GM18861 (cell line): ENCODE results near the gene C11orf68.
A peak's percentile ranks its signal among the peaks of the same experiment; 100 is the strongest.

Source experiments
- ATAC-seq: cut with Tn5 transposase; IDR thresholded peaks from one replicate; pipeline ENCODE4 v1.9.1; 2021; ENCODE audit not compliant: unreplicated experiment

The C11orf68 gene

GRCh38 chr11:65944767-65945166, 25.9 kb upstream of the C11orf68 start:
- no peak for ATAC-seq

DNA sequence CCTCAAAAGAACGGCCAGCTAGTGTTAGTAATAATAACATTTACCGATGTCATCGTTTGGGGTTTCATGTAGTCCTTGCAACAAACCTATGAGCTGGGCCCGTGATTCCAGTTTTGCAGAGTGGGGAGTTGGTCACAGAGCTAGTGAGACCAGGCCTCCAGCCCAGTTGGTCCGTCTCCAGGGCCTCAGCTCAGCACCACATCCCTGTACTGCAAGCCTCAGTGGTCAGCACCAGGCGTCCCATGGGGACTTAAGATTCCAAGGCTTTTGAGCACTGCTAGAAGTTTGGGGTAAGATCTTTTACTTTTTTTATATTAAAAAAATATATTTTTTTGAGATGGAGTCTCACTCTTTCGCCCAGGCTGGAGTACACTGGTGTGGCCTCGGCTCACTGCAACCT, 25.3 kb upstream of the C11orf68 start:
- no peak for ATAC-seq

- ATAC-seq: no peak
These were observed 23.7 kb upstream of the C11orf68 start for GRCh38 chr11:65942531-65942930.

DNA sequence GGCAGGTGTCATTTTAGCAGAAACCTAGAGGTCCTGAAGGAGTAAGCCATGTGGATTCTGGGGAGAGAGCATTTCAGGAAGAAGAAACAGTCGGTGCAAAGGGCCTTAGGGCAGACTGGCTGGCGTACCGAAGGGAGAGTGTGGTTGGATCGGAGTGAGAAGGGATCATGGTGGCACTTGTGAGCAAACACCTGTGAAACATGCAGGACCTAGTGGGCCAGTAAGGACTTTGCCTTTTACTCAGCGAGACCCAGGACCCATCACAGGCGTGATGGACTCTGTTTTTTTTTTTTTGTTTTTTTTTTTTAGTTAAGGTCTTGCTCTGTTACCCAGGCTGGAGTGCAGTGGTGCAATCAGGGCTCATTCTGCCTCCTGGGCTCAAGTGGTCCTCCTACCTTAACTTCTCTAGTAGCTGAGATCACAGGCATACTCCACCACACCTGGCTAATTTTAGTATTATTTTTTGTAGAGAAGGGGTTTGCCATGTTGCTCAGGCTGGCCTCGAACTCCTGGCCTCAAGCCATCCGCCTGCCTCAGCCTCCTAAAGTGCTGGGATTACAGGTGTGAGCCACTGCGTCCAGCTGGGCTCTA, 23.0 kb upstream of the C11orf68 start:
- ATAC-seq: no peak

- ATAC-seq: no peak
These were observed 18.9 kb upstream of the C11orf68 start for GRCh38 chr11:65937766-65938165.

- no peak for ATAC-seq
These were observed 15.2 kb upstream of the C11orf68 start for GRCh38 chr11:65934014-65934413.

- ATAC-seq: no peak
These were observed 13.7 kb upstream of the C11orf68 start for GRCh38 chr11:65932558-65932919.

- no peak for ATAC-seq
These were observed 13.1 kb upstream of the C11orf68 start for GRCh38 chr11:65931773-65932557.

DNA sequence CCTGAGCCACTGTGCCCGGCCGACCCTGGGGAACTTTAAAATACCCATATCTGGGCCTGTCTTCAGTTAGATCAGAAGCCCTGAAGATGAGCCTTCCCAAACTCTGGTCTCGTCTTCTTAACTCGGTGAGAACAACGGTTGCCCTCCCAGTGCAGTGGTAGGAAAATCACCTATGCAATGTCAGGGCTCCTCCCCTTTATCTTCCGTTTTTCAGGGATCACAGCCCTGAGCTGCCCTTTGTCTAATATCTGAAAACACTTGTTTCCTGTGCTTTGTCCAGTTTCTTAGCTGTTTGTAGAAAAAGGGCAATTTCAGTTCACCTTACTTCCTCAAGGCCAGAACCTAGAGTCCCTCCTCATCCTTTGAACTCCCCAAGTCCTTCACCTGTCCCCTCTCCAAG, 9.8 kb upstream of the C11orf68 start:
- no peak for ATAC-seq

DNA sequence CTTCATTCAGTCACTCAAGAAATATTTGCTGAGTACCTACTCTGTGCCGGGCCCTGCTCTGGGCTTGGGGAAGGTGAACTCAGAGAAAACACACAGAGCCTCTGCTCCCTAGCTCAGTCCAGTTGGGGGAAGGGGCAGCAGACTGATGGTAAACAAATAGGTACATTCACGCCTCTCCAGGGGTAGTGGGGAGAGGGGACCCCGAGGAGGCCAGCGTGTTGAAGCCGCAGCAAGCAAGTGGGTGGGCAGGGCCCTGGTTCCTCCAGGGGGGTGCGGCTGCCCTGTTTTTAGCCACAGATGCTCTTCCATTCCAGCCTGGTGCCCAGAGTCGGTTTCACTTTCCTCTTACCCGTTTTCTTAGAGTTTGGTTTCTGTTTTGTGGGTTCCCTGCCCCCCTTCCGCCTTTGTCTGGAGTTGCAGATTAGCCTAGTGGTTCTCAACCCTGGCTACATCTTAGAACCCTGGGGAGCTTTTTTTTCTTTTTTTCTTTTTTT, 9.1 kb upstream of the C11orf68 start:
- no peak for ATAC-seq

DNA sequence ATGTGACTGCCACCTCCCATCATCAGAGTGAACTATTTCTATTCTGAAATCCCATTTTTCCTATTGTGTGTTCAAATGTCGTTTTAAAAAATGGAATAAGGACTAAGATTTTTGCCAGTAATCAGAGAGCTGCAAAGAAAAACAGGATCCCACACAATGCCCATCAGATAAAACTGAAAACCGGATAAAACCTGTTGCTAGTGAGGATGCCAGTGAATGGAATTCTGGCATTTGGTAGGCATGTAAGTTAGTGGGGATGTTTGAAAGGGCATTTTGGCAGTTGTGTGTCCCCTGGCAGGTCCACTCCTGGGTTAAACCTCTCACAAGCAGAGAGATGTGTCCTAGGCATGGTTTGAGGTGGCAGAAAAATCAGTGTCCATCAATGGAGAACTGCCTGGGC, 6.5 kb upstream of the C11orf68 start:
- ATAC-seq: no peak

GRCh38 chr11:65922565-65922964, 3.7 kb upstream of the C11orf68 start:
- ATAC-seq: no peak

DNA sequence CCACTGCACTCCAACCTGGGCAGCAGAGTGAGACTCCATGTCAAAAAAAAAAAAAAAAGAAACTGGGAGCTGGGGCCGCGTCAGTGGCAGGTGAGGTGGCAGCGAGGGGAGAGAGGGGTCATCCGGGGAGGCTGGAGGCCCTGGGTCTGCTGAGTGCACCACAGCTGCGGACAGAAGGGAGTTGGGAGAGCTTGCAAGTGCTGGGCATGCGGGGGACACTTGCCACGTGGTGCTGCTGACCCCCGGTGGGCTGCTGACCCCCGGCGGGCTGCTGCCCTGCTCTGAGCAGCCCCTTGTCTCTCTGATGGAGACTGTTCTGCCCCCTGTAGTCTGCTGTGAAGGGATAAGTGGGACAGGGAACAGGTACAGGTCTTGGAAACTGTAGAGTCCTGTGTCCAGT, 3.0 kb upstream of the C11orf68 start:
- ATAC-seq: no peak

- no peak for ATAC-seq
These were observed 2.2 kb upstream of the C11orf68 start for GRCh38 chr11:65921033-65921555.

GRCh38 chr11:65920372-65920802, 1.5 kb upstream of the C11orf68 start:
- no peak for ATAC-seq

- ATAC-seq: peak; percentile 24
These were observed 910 bp upstream of the C11orf68 start for GRCh38 chr11:65919573-65920371.

GRCh38 chr11:65919141-65919572, 295 bp upstream of the C11orf68 start, which contains the start of gene DRAP1:
Gene DRAP1 (plus strand): TSS chr11:65919426. CDS start chr11:65919502, 76 bp downstream.
- ATAC-seq: peak; percentile 73

- no peak for ATAC-seq
These were observed 1.2 kb downstream of the C11orf68 start for GRCh38 chr11:65917434-65918210.

DNA sequence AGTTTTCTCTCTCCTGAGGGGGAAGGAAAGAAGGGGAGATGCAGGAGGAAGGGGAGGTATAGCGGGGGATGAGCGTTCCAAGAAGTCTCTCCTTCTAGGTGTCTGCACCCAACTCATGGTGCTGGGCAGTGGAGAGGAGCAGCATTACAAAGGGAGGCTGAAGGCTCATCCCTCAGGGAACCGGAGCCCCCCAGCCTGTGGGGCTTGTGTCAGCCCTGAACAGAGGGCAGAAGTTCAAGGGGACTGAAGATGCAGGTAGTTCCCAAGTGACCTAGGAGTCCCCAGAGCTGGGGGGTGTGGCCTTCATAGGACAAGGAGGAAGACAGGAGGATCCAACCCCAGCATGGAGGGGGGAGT, 1.8 kb downstream of the C11orf68 start:
- ATAC-seq: no peak

GRCh38 chr11:65916391-65916790, 2.5 kb downstream of the C11orf68 start:
- ATAC-seq: no peak

DNA sequence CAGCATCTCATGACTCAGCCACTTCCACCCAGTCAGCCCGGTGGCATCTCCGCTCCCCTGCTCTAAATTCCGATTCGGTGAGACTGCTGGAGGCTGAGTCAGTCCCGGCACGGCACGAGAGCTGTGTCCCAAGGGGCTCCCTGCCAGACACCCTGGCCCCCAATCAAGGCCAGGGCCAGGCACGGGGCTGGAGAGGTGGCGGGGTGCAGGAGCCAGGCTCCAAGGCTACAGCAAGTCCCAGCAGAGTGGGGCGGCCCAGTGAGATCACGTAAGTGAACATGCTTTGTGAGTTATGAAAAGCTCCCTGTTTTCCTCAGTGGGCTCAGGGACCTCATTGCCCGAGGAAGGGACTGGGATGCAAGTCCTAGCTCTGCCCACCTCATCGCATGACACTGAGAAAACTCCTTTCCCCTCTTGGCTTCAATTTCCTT, 3.0 kb downstream of the C11orf68 start:
- ATAC-seq: no peak
